ENCODE data around the gene IFT80. TPM values are rescaled to one million over a fixed set of nuclear protein-coding genes. Genes with fewer than 3 reads are reported as not detected.

IFT80 gene
- total RNA-seq, 1 donor: 79.2 TPM

DNA sequence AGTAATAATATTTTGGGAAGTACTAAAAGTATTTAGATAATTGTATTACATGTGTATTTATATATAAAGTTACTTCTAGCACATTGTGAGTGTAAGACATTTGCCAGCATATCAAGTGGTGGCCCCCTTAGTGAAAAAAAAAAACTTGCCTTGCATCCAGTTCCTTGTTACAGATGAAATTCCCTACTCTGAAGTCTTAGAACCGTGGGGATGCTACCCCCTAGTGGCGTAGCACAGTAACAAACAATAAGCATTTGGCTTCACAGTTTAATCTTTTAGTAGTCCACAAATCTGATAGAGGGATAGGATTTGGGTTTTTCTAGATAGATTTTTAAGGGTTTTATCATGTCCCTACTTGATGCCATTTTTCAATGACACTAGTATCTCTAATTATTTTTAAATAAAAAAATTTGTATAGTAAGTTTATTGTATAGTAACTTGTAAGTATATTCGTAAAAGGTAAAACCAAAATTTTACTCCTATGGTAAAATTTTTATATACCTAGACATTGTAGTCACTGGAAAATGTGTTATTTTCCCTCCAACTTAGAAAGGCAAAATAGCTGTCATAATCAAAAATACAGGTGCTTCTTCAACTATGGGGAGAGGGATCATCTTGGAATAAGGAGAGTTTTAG is 14.7 kb upstream of the IFT80 start:
- H3K4me3 ChIP-seq (ENCODE audit: low read depth, low read length): no peak overlapping the region
- peak; percentile 92 for DNase-seq (ENCODE audit: low read depth)
- TF ChIP-seq, protein P1, sequence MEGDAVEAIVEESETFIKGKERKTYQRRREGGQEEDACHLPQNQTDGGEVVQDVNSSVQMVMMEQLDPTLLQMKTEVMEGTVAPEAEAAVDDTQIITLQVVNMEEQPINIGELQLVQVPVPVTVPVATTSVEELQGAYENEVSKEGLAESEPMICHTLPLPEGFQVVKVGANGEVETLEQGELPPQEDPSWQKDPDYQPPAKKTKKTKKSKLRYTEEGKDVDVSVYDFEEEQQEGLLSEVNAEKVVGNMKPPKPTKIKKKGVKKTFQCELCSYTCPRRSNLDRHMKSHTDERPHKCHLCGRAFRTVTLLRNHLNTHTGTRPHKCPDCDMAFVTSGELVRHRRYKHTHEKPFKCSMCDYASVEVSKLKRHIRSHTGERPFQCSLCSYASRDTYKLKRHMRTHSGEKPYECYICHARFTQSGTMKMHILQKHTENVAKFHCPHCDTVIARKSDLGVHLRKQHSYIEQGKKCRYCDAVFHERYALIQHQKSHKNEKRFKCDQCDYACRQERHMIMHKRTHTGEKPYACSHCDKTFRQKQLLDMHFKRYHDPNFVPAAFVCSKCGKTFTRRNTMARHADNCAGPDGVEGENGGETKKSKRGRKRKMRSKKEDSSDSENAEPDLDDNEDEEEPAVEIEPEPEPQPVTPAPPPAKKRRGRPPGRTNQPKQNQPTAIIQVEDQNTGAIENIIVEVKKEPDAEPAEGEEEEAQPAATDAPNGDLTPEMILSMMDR (IDR thresholded peaks at IDR 0.05; ENCODE audit: insufficient read depth, low read length): peak; percentile 82

DNA sequence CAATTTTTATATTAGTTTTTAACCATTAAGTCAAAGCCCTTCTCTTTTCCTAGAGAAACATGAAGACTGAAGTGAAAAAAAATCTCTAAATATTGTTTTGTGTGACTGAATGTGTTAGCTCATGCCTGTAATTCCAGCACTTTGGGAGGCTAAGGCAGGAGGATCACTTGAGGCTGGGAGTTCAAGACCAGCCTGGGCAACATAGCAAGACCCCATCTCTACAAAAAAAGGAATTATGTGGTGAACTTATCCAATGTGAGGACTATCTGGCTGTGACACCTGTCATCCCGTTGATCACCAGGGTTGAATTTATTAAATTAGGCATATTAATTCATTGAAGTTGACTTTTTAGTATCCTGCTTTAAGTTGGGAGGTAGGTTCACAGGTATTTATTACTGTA is 13.5 kb upstream of the IFT80 start:
- no peak for DNase-seq (ENCODE audit: low read depth)

DNA sequence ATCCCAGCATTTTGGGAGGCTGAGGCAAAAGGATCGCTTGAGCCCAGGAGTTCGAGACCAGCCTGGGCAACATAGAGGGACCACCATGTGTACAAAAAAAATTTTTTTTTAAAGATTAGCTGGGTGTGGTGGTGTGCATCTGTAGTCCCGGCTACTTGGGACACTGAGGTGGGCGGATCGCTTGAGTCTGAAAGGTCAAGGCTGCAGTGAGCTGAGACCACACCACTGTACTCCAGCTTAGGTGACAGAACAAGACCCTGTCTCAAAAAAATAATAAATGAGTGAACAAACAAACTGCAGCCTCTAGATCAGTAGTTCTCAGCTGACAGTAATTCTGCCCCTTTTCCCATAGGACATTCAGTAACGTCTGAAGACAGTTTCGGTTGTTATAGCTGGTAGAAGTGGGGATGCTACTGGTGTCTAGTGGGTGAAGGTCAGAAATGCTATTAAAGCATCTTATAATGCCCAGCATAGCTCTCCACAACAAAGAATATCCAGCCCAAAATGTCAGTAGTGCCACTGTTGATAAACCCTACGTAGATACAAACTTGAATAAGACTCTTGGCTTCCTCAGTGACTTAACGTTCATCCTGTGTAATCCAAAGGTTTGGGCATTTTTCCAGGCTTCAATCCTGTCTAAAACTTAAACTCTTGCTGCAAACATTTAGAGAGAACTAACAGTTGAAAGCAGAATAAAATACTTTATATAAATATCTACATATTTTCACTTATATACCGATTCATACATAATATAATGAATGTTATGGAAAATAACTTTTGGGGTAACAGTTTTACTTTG is 11.0 kb upstream of the IFT80 start:
- DNase-seq (ENCODE audit: low read depth): peak; percentile 56
- no peak overlapping the region for H3K4me3 ChIP-seq (ENCODE audit: low read depth, low read length)
- TF ChIP-seq, protein P1 (IDR thresholded peaks at IDR 0.05; ENCODE audit: insufficient read depth, low read length): no peak

More for the DNA sequence above, 13.5 kb upstream of the IFT80 start:
- TF ChIP-seq, protein P1 (IDR thresholded peaks at IDR 0.05; ENCODE audit: insufficient read depth, low read length): no peak
- no peak overlapping the region for H3K4me3 ChIP-seq (ENCODE audit: low read depth, low read length)

DNA sequence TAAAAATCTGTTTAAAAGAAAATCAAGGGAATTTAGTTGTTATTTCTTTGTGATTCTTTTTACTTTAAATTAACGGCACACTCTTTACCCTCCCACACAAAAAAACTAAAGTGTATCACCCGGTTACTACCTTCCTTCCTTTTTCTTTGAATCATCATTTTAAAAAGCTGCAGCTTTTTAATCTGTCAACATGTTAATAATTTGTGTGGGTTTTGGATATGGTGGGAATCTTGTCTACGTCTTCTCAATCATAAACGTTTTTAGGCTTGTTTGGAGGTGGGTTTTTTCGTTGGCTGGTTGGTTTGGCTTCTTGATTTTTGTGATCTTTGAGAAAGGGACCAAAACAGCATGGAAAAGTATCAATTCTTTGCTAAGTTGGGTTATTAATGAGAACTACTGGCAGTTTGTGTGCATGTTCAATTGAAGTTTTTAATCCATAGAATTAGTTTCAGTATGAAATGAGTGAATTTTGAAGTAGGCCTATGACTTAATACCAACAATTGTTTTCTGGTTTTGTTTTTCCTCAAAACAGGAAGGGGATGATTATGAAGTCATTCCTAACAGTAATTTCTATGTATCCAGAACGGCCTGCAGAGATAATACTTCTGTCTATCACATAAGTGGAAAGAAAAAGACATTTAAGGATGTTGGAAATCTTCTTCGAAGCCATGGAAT is 4.9 kb upstream of the IFT80 start:
- peak; percentile 51 for DNase-seq (ENCODE audit: low read depth)
- H3K4me3 ChIP-seq (ENCODE audit: low read depth, low read length): peak overlapping the region; percentile 36
- TF ChIP-seq, protein P1 (IDR thresholded peaks at IDR 0.05; ENCODE audit: insufficient read depth, low read length): no peak

DNA sequence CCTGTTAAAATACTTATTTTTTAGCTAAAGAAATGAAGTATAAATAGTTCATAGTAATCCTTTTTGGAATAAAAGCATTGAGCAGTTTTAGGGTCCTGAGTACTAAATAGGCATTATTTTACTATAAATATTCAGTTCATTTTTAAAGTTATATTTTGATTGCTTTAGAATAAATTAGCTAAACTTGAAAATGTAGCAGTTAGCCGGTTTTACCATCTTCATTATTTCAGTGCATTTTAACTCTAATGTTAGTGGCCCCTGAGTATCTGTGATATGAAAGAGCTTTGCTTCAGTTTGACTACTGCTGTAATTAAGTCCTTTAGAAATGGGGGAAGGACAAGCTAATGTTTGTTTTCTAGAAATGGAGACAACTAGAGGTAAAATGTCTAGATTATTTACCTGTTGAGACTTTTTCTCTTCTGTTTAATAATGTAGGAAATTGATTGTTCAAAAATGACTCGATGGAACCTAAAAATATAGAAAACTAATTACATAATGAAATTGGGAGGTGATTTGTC is 4.1 kb upstream of the IFT80 start:
- peak overlapping the region; percentile 99 for H3K4me3 ChIP-seq (ENCODE audit: low read depth, low read length)
- DNase-seq (ENCODE audit: low read depth): peak; percentile 54
- TF ChIP-seq, protein P1 (IDR thresholded peaks at IDR 0.05; ENCODE audit: insufficient read depth, low read length): no peak

DNA sequence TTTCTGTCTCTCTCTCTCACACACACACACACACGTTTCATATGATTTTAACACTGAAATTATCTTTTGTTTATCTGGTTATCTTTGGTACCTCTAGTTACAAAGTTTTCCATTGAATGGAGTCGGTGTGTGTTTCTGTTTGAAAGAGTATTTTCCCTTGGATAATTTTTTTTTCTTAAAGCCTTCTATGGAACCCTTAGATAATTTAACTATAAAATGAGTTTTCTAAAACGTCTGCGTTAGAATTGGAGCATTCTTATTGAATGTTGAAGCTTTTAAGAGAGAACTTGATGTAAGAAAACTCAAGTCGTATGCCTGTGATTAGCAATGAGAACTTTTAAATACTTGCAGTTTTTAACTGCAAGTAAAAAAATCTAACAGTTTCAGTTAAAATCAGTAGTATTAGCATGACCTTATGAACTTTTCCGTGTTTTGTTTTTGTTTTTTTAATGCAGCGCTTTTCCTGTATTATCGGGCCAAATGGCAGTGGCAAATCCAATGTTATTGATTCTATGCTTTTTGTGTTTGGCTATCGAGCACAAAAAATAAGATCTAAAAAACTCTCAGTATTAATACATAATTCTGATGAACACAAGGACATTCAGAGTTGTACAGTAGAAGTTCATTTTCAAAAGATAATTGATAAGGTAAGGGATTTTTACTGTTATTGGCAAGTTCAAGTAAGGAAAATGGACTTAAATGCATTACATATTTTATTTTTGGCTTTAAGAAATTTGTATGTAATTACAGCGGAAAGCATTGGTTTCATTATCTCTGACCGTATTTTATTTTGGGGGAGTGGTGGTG is 3.4 kb upstream of the IFT80 start:
- peak; percentile 50 for DNase-seq (ENCODE audit: low read depth)

More for the DNA sequence above, 3.4 kb upstream of the IFT80 start:
- TF ChIP-seq, protein P1 (IDR thresholded peaks at IDR 0.05; ENCODE audit: insufficient read depth, low read length): no peak
- peak overlapping the region; percentile 99 for H3K4me3 ChIP-seq (ENCODE audit: low read depth, low read length)
